Natural killer cell (primary cell): ENCODE data around the gene ATP8B1. TPM values are rescaled to one million over a fixed set of nuclear protein-coding genes. Genes with fewer than 3 reads are reported as not detected.

Experiments
- ATAC-seq, 3 donors: fragments of 150-1000 bp in 2 of 3; fragments of 200-7000 bp in 1 of 3; cut with Tn5 transposase; 1 replicate in 1 of 3; 2 replicates in 2 of 3; pipeline ENCODE4 v1.10.0; 2021; ENCODE audit warnings: mild to moderate bottlenecking in 2 of 3, moderate library complexity in 2 of 3
- DNase-seq, 2 donors: peaks; one replicate each; pipeline versions ENCODE4 v3.0.0 to v3.0.0-alpha.2; 2013 to 2021; ENCODE audit warnings: mixed read lengths in 1 of 2
- H3K27ac ChIP-seq: one replicate; pipeline ENCODE4 v1.5.1; 2013; ENCODE audit warnings: mild to moderate bottlenecking, low read length
- H3K27me3 ChIP-seq: one replicate; pipeline ENCODE4 v1.6.1; 2013; ENCODE audit warnings: low read length; ENCODE audit not compliant: control insufficient read depth, insufficient read depth
- H3K36me3 ChIP-seq: one replicate; pipeline ENCODE4 v1.6.1; 2013; ENCODE audit warnings: low read length; ENCODE audit not compliant: control insufficient read depth, insufficient read depth
- H3K4me1 ChIP-seq: one replicate; pipeline ENCODE4 v1.6.1; 2013; ENCODE audit warnings: low read length; ENCODE audit not compliant: control insufficient read depth, insufficient read depth
- H3K4me3 ChIP-seq: one replicate; pipeline ENCODE4 v1.5.1; 2013; ENCODE audit warnings: low read length
- H3K9me3 ChIP-seq: one replicate; pipeline ENCODE4 v1.6.1; 2013; ENCODE audit warnings: low read length; ENCODE audit not compliant: control insufficient read depth, insufficient read depth
- H3K27ac Mint-ChIP-seq, 2 donors: one replicate each; pipeline ENCODE4 v1.8.0; 2022; ENCODE audit warnings: mild to moderate bottlenecking in 2 of 2, mixed read lengths in 2 of 2, moderate library complexity in 1 of 2
- H3K27me3 Mint-ChIP-seq, 2 donors: one replicate each; pipeline ENCODE4 v1.8.0; 2022; ENCODE audit warnings: low read depth in 2 of 2, mixed read lengths in 2 of 2
- H3K36me3 Mint-ChIP-seq: one replicate; pipeline ENCODE4 v1.8.0; 2022; ENCODE audit warnings: mixed read lengths
- H3K4me1 Mint-ChIP-seq, 2 donors: one replicate each; pipeline ENCODE4 v1.8.0; 2022; ENCODE audit warnings: mixed read lengths in 2 of 2
- H3K4me3 Mint-ChIP-seq: one replicate; pipeline ENCODE4 v1.8.0; 2022; ENCODE audit warnings: mild to moderate bottlenecking, moderate library complexity, mixed read lengths
- H3K9me3 Mint-ChIP-seq, 2 donors: one replicate each; pipeline ENCODE4 v1.8.0; 2022; ENCODE audit warnings: mixed read lengths in 2 of 2
- CTCF ChIP-seq: fragments of 200-600 bp; IDR thresholded peaks from one replicate; pipeline ENCODE4 v1.8.0; 2022; ENCODE audit warnings: antibody characterized with exemption
- WGBS: methylation state at CpG from one replicate; pipeline ENCODE4 v1.1.7; 2013; ENCODE audit warnings: missing lambda C conversion rate; ENCODE audit not compliant: insufficient coverage; 5-methylcytosine and 5-hydroxymethylcytosine counted together
- intact Hi-C: fragments of 100-400 bp; cut with micrococcal nuclease; formaldehyde crosslinking; loops from one replicate; pipeline ENCODE4 v1.14.2; 2022
- total RNA-seq, 4 donors: library from RNA; stranded (reverse); fragments of 120-200 nt in 1 of 4; gene quantifications; one replicate each; pipeline versions ENCODE4 v1.2.3 to v1.2.4, GENCODE V29; 2013 to 2022

The ATP8B1 gene
- total RNA-seq, 3 donors from 2014 or later (not counting 1 experiment from before 2014, with no cell fraction given) = not detected

GRCh38 chr18:57841568-57841967 is 38.5 kb upstream of the ATP8B1 start:
- ATAC-seq (no peak), DNase-seq (no peak)
- H3K9me3 Mint-ChIP-seq = no peaks in the 10 kb centered on the region
- TF ChIP-seq CTCF = no peak
- no peak overlapping the region for H3K4me3 ChIP-seq
- peaks cover 0 to 15% of the 10 kb centered on the region in 2 donors for H3K27me3 Mint-ChIP-seq
- H3K27me3 ChIP-seq = no peaks in the 10 kb centered on the region
- H3K36me3 Mint-ChIP-seq = no peaks in the 10 kb centered on the region
- 44% methylated on average over 1 of the region's 2 CpGs for WGBS
- no peaks in the 10 kb centered on the region for H3K9me3 ChIP-seq
- H3K36me3 ChIP-seq = no peaks in the 10 kb centered on the region
- H3K4me1 Mint-ChIP-seq = no peaks in the 10 kb centered on the region
- H3K27ac Mint-ChIP-seq = no peak overlapping the region
- no peak overlapping the region for H3K27ac ChIP-seq
- no peak overlapping the region for H3K4me3 Mint-ChIP-seq
- no peaks in the 10 kb centered on the region for H3K4me1 ChIP-seq
- intact Hi-C loops = no loop called here

- intact Hi-C loops = no loop called here
- Histone ChIP-seq H3K36me3 (no peaks in the 10 kb centered on the region), H3K27ac (no peak overlapping the region), H3K4me3 (no peak overlapping the region), H3K9me3 (no peaks in the 10 kb centered on the region), H3K27me3 (no peaks in the 10 kb centered on the region), H3K4me1 (no peaks in the 10 kb centered on the region)
- H3K4me3 Mint-ChIP-seq = no peak overlapping the region
- WGBS = 94% methylated on average over 6 of the region's 6 CpGs
- H3K27me3 Mint-ChIP-seq = peaks cover 0 to 15% of the 10 kb centered on the region in 2 donors
- no peak overlapping the region for H3K27ac Mint-ChIP-seq
- DNase-seq (no peak), ATAC-seq (no peak)
- TF ChIP-seq CTCF = no peak
- H3K9me3 Mint-ChIP-seq = no peaks in the 10 kb centered on the region
- H3K36me3 Mint-ChIP-seq = no peaks in the 10 kb centered on the region
- no peaks in the 10 kb centered on the region for H3K4me1 Mint-ChIP-seq
Observed at GRCh38 chr18:57839942-57840381, 36.8 kb upstream of the ATP8B1 start.

- H3K9me3 ChIP-seq = no peaks in the 10 kb centered on the region
- TF ChIP-seq CTCF = no peak
- H3K27ac ChIP-seq = no peak overlapping the region
- Mint-ChIP-seq H3K9me3 (no peaks in the 10 kb centered on the region), H3K4me1 (peaks cover 9 to 12% of the 10 kb centered on the region in 2 donors), H3K4me3 (no peak overlapping the region), H3K27me3 (peaks cover 0 to 2% of the 10 kb centered on the region in 2 donors), H3K36me3 (no peaks in the 10 kb centered on the region), H3K27ac (no peak overlapping the region)
- WGBS = 67% methylated on average over 12 of the region's 12 CpGs
- H3K4me1 ChIP-seq = peaks cover 3% of the 10 kb centered on the region
- ATAC-seq = no peak
- intact Hi-C loops = no loop called here
- H3K4me3 ChIP-seq = no peak overlapping the region
- no peaks in the 10 kb centered on the region for H3K27me3 ChIP-seq
- no peaks in the 10 kb centered on the region for H3K36me3 ChIP-seq
- DNase-seq = no peak
Observed at GRCh38 chr18:57837917-57838548, 34.9 kb upstream of the ATP8B1 start.

GRCh38 chr18:57836557-57836956 is 33.4 kb upstream of the ATP8B1 start:
- intact Hi-C loops = no loop called here
- H3K4me3 Mint-ChIP-seq = no peak overlapping the region
- no peak for DNase-seq
- no peaks in the 10 kb centered on the region for H3K36me3 Mint-ChIP-seq
- ATAC-seq = no peak
- 97% methylated on average over 3 of the region's 3 CpGs for WGBS
- Histone ChIP-seq H3K4me1 (peaks cover 3% of the 10 kb centered on the region), H3K27ac (no peak overlapping the region), H3K27me3 (no peaks in the 10 kb centered on the region), H3K4me3 (no peak overlapping the region), H3K9me3 (no peaks in the 10 kb centered on the region), H3K36me3 (no peaks in the 10 kb centered on the region)
- TF ChIP-seq CTCF = no peak
- no peak overlapping the region for H3K27ac Mint-ChIP-seq
- peaks cover 15 to 19% of the 10 kb centered on the region in 2 donors for H3K4me1 Mint-ChIP-seq
- peaks cover 0 to under 1% of the 10 kb centered on the region in 2 donors for H3K27me3 Mint-ChIP-seq
- peaks cover 0 to 1% of the 10 kb centered on the region in 2 donors for H3K9me3 Mint-ChIP-seq
